SH-SY5Y (cell line): ENCODE measurements around the gene MICAL2.

ENCODE experiments used
- GATA2 ChIP-seq: IDR thresholded peaks from 2 replicates; pipeline ENCODE4 v1.6.1; 2011; ENCODE audit warnings: mild to moderate bottlenecking, low read depth, low read length
- GATA3 ChIP-seq: IDR thresholded peaks from 2 replicates; pipeline ENCODE4 v1.6.1; 2011; ENCODE audit warnings: low read depth, mild to moderate bottlenecking, low read length, moderate library complexity

Gene MICAL2

DNA sequence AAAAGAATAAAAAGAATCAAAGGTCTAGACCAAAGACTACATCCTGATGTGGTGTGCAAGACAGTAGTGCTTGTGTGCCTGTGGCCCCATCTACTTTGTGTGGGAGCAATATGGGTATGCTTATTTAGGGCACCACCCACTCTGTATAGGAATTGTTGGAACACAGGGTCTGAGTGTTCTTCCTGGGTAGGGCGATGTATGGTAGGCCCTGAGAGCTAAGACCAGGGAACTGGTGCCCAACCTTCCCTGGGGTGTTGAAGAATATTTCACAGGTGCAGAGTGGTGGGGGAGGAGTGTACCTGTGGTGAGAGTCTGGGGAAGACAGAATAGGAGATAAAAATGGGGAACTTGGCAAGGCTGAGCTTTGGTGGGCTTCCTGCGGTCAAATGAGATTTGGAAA lies 41.9 kb downstream of the MICAL2 start:
- TF ChIP-seq GATA2 (no peak), GATA3 (no peak)

DNA sequence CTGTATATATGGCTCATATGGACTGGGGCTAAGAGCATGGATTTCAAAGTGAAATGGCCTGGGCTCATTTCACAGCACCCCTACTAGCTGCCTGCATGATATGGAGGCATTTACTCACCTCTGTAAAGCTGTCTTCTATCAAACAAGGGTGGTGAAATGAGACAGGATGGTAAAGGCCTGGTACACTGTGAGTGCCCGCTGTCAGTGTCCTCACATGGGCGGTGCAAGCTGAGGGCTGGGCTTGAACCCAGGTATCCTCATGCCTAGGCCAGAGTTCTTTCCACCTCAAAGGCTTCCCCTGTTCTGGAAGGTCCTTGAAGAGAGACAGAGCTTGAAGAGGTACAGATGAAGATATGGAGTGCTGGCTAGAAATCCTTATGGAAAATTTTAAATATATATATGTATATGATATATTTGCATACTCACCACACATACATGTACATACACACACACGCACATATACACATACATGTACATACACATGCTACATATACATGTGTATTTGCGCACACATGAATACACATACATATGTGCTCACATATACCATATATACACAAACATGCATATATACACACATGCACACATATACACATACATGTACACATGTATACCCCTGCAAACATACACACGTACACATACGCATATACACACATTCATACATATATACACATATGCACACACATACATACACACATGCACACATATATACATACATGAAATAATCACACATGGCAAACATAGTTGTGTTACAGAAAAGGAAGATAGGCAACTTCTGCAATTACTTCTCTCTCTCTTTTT lies 44.7 kb downstream of the MICAL2 start:
- TF ChIP-seq GATA3 = no peak
- TF ChIP-seq GATA2 = no peak

GRCh38 chr11:12155696-12156095 lies 45.3 kb downstream of the MICAL2 start:
- no peak for TF ChIP-seq GATA3

- TF ChIP-seq GATA3 (no peak), GATA2 (no peak)
Observed at GRCh38 chr11:12156301-12157140, 46.1 kb downstream of the MICAL2 start.

GRCh38 chr11:12157241-12157661 lies 46.9 kb downstream of the MICAL2 start:
- TF ChIP-seq GATA2 = no peak
- TF ChIP-seq GATA3 = no peak

DNA sequence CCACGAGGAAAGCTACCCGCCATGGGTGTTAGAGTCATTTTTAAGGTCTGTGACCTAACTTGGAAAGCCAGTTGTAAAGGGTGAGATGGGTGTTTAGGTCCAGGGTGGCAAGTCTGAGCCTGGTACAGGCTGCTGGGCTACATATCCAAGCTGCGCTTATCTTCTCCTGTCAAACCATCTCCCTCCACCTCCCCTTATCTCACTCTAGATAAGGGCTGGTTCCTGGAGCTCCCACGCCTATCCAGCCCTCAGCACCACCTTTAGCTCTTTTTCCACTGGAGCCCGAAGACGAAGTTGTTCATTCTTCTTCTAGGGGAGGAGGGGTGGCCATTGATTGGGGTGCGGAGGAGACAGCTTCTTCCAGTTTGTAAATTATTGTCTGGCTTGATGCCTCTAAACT lies 48.5 kb downstream of the MICAL2 start:
- TF ChIP-seq GATA2 = no peak
- no peak for TF ChIP-seq GATA3

GRCh38 chr11:12159351-12160099 lies 49.1 kb downstream of the MICAL2 start:
- TF ChIP-seq GATA3 (no peak), GATA2 (no peak)

DNA sequence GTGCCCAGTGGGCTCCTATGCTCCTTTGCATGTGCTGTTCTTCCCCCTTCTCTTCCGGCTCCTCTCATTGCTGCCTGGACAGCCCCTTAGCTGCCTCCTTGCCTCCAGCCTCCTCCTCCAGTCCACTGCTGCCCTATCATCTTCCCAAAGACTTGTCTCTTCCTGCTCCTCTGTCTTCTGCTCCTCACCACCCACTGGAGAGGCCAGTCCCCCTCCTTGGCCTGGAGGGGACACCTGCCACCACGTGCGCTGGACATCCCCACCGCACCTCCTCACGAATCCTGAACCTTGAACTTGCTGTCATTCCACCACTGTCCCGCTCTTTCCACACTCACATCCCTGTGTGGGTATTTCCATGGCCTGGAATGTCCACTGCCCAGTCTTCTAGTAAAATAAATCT lies 49.8 kb downstream of the MICAL2 start:
- TF ChIP-seq GATA3 = no peak

- no peak for TF ChIP-seq GATA3
- TF ChIP-seq GATA2 = no peak
Observed at GRCh38 chr11:12160680-12161079, 50.3 kb downstream of the MICAL2 start.

- TF ChIP-seq GATA2 (no peak), GATA3 (no peak)
Observed at GRCh38 chr11:12161137-12161536, 50.7 kb downstream of the MICAL2 start.

DNA sequence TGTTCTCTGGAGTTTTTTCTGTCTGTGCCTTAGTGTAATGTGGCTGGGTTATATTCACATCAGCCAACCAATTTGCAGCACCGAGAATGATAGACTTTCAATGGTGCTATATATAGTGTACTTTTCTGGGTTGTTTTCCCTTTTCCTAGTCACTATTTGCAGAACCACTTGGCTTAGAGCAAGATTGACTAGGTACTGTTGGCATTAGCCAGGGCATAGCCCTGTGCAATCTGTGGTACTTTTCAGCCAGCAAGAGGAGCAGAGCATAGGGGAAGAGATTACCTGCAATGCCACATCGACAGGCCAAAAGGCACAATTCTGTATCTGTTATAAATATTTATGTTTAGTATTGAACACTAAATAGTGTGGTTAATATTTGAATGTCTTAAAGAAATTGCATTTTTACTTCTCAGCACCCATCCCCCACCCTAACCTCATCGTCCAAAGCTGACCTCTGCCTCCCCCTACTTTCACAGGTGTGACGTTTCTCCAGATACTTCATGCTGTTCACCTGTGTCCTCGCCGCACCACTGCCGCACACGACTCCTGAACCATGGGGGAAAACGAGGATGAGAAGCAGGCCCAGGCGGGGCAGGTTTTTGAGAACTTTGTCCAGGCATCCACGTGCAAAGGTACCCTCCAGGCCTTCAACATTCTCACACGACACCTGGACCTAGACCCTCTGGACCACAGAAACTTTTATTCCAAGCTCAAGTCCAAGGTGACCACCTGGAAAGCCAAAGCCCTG lies 51.4 kb downstream of the MICAL2 start:
- TF ChIP-seq GATA3 (no peak), GATA2 (no peak)

GRCh38 chr11:12162652-12163051 lies 52.3 kb downstream of the MICAL2 start:
- TF ChIP-seq GATA3 (no peak), GATA2 (no peak)

GRCh38 chr11:12163181-12163941 lies 53.0 kb downstream of the MICAL2 start:
- no peak for TF ChIP-seq GATA2
- TF ChIP-seq GATA3 = no peak
